Non-pigmented ciliary epithelial cell (primary cell): Measurements from ENCODE around the gene PRKCE.
"Not testable (repeated sequence)": the region's sequence is repeated elsewhere in the genome, so short reads cannot be mapped to it uniquely, and the experiment has no call there.

Source experiments
- DNase-seq: peaks from one replicate; pipeline ENCODE4 v3.0.0-alpha.2; 2010; ENCODE audit warnings: low read depth

Gene PRKCE

GRCh38 chr2:45699032-45699658 lies 47.7 kb downstream of the PRKCE start:
- peak; percentile 45 for DNase-seq

- no peak for DNase-seq
Measured at GRCh38 chr2:45700407-45701013, 49.0 kb downstream of the PRKCE start.

GRCh38 chr2:45705233-45705632 lies 53.8 kb downstream of the PRKCE start:
- DNase-seq: no peak

- no peak for DNase-seq
Measured at GRCh38 chr2:45706033-45706432, 54.6 kb downstream of the PRKCE start.

DNA sequence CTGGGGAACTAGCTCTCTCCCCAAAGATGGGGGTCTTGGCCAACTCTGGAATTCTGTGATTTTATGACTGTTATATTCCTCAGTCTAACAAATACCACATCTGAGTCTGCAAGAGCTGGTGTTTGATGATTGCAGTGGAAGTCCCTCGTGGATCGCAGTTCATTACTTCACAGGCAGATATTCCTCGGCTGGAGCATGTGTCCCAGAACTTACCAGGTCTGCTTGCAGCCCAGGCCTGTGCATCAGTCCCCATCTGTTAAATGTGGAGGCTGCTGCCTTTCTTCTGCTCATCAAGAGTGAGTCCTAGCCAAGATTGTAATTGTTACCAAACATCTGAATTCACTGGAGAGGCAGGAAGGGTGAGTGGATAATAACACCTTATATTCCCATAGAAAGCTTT lies 55.5 kb downstream of the PRKCE start:
- DNase-seq: no peak

DNA sequence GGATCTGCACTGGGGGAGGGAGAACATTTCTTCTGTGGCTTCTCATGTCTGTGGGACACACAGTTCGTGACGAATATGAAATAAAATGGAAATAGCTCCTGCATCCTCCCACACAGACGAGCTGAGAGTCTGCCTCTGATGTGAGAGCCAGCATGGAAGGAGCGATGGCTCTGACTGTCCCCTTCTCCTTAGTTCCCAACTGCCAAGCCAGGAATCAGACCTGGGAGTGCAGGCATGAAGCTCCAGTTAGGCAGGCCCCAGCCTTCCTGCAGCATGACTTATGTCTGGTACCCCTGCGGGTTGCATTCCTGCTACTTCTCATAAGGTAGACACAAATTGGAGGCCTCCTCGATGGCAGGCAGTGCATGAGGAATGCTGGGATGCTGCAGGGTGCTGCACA lies 56.2 kb downstream of the PRKCE start:
- no peak for DNase-seq

DNA sequence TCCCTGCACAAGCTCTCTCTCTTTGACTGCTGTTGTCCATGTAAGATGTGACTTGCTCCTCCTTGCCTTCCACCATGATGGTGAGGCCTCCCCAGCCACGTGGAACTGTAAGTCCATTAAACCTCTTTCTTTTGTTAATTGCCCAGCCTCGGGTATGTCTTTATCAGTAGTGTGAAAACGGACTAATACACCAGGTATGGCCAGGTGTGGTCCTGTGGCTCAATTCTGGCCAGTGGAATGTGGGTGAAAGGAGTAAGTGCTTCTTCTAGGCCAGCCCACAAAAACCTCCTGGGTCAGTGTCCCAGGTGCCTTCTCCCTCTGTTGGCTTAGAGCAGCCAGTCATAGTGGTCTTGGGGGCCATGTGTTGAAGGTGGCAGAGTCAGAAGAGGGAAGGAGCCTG lies 57.0 kb downstream of the PRKCE start:
- no peak for DNase-seq

GRCh38 chr2:45709137-45709536 lies 57.7 kb downstream of the PRKCE start:
- DNase-seq: no peak

GRCh38 chr2:45710468-45710867 lies 59.0 kb downstream of the PRKCE start:
- no peak for DNase-seq

DNA sequence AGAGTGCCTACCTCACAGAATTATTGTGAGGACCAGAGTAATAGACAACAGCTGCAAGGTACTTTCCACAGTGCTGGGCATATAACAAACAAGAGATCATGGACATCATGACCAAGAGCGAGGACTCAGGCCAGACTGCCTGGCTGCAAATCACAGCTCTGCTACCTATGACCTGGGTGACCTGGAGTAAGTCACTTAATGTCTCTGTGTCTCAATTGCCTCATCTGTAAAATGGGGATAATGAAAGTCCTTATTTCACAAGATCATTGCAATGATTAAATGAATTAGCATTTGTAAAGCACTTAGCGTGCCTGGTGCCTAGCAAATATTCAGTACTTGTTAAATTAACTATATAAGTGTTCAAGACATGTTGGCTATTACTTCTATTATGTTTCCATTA lies 59.7 kb downstream of the PRKCE start:
- no peak for DNase-seq

DNA sequence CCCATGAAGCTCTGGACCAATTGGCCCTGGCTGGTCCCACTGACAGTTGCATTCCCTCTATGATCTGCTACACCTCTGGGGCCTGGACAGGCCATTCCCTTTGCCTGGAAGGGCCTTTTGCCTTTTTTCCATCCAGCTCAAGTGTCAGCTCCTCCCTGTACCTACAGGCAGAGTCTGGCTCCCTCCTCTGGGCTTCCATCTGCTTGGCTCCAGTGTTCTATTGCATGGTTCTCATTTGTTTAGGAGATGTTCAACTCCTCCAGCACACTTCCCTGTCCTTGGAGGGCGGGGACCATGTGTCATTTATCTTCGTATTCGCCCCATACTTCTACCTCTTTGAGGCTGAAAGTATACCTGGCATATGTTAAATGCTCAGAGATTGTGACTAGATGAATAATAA lies 61.1 kb downstream of the PRKCE start:
- DNase-seq: no peak

DNA sequence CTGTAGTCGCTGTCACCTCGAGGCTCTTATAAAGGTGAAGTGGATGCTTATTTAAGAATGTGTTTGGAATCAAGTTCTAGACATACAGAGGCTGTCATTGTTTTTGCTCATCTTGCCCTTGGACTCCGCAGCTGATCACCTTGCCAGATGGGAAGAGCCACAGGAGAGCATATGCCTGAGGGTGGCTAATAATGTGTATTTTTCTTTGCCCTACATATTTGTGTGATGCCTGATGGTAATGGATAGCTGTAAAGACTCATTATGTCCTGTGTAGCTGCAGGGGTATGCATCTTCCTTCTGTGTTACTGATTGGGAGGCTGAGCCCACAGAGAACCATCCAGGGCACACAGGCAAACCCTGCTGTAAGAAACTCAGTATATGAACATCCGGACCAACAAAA lies 61.7 kb downstream of the PRKCE start:
- DNase-seq: no peak

GRCh38 chr2:45713591-45713990 lies 62.1 kb downstream of the PRKCE start:
- DNase-seq: no peak

- no peak for DNase-seq
Measured at GRCh38 chr2:45714679-45715078, 63.2 kb downstream of the PRKCE start.

DNA sequence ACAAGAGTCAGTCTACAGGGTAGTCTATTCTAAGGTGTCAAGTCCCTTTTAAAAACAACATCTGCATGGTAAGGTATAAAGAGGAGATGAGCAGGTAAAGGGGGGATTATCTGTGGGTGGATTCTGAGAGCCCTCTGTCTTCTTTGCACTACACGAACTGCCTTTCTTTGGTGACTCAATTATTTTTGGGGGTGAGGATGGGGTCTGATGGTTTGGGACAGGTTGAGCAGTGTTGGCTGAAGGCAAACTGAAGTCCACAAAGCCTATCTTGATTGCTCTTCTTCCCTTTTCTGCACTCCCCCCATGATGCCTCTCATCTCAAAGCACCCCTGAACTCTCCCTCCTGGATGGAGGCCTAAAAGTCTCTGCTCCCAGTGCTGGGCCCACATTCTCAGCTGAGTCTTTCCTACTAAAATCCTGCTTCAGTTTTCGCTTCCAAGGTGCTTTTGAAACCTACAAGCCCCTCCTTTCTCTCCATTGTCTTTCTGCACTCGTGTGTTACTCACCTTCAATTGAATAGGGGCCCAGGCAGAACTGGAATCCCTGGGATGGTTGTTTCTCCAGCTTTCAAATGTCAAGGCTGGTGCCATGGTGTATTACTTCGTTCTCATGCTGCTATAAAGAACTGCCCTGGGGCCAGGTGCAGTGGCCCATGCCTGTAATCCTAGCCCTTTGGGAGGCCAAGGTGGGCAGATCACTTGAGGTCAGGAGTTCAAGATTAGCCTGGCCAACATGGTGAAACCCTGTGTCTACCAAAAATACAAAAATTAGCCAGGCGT lies 64.3 kb downstream of the PRKCE start:
- DNase-seq: no peak

DNA sequence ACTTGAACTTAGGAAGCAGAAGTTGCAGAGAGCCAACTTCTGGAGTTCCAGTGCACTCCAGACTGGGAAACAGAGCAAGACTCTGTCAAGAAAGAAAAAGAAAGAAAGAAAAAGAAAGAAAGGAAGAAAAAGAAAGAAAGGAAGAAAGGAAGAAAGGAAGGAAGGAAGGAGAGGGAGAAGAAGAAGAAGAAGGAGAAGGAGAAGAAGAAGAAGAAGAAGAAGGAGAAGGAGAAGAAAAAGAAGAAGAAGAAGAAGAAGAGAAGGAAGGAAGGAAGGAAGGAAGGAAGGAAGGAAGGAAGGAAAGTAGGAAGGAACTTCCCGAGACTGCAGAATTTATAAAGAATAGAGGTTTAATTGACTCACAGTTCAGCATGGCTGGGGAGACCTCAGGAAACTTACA lies 65.0 kb downstream of the PRKCE start:
- not testable (repeated sequence) for DNase-seq

DNA sequence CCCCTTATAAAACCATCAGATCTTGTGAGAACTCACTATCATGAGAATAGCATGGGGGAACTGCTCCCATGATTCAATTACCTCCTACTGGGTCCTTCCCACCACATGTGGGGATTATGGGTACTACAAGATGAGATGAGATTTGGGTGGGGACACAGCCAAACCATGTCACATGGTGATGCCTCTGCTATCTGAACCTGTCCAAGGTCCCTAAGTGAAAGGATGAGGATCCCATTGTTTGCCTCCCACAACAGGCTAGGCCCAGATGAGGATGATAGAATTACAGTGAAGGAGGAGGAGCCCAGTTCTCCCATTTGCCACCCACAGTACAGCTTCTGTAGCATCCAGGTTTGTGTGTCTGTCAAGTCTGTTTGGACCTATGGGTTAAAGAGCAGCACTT lies 65.4 kb downstream of the PRKCE start:
- DNase-seq: no peak

GRCh38 chr2:45720210-45720609 lies 68.7 kb downstream of the PRKCE start:
- no peak for DNase-seq

GRCh38 chr2:45721150-45721549 lies 69.7 kb downstream of the PRKCE start:
- DNase-seq: no peak

DNA sequence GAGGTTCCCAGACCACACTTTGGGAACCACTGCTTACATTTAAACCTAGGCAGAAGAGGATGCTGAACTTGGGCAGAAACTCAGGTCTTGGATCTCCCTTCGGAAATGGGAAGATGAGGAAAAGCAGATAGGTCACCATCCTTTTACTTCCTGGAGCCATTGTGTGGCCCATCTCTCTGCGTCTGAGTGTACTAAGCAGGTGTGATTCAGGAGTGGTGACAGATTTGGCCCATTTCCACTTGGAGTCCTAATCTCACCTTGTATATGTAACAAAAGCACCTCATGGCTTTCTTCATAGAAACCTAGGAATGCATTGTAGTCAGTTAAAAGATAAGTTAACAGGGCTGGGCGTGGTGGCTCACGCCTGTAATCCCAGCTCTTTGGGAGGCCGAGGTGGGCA lies 71.0 kb downstream of the PRKCE start:
- no peak for DNase-seq

DNA sequence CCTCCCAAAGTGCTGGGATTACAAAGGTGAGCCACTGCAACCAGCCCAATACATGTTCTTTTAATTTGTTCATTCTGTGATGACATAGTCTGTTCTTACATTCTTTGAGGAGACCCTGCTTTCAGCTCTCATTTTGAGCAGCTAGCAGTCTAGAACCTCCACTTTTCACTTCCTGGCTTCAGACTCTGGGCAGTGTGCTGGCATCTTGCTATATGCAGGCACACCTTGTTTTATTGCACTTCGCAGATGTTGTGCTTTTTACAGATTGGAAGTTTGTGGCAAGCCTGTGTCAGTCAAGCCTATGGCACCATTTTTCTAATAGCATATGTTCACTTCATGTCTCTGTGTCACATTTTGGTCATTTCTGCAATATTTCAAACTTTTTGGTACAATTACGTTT lies 72.4 kb downstream of the PRKCE start:
- no peak for DNase-seq

DNA sequence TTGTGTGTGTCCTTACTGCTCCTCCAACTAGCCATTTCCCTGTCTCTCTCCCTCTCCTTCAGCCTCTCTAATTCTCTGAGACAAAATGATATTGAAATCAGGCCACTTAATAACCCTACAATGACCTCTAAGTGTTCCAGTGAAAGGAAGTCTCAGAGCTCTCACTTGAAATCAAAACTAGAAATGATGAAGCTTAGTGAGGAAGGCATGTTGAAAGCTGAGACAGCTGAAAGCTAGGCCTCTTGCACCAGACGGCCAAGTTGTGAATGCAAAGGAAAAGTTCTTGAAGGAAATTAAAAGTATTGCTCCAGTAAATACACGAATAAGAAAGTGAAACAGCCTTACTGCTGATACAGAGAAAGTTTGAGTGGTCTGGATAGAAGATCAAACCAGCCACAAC lies 72.9 kb downstream of the PRKCE start:
- no peak for DNase-seq

GRCh38 chr2:45725731-45726130 lies 74.3 kb downstream of the PRKCE start:
- DNase-seq: no peak

GRCh38 chr2:45726188-45726587 lies 74.7 kb downstream of the PRKCE start:
- DNase-seq: no peak
